Natural killer cell (primary cell): Measurements from ENCODE around the gene CDH13. TPM values are rescaled to one million over a fixed set of nuclear protein-coding genes. Genes with fewer than 3 reads are reported as not detected.

Source experiments
- ATAC-seq, 3 donors: fragments of 150-1000 bp in 2 of 3; fragments of 200-7000 bp in 1 of 3; cut with Tn5 transposase; 1 replicate in 1 of 3; 2 replicates in 2 of 3; pipeline ENCODE4 v1.10.0; 2021; ENCODE audit warnings: mild to moderate bottlenecking in 2 of 3, moderate library complexity in 2 of 3
- DNase-seq, 2 donors: peaks; one replicate each; pipeline versions ENCODE4 v3.0.0 to v3.0.0-alpha.2; 2013 to 2021; ENCODE audit warnings: mixed read lengths in 1 of 2
- H3K27ac ChIP-seq: one replicate; pipeline ENCODE4 v1.5.1; 2013; ENCODE audit warnings: mild to moderate bottlenecking, low read length
- H3K27me3 ChIP-seq: one replicate; pipeline ENCODE4 v1.6.1; 2013; ENCODE audit warnings: low read length; ENCODE audit not compliant: control insufficient read depth, insufficient read depth
- H3K36me3 ChIP-seq: one replicate; pipeline ENCODE4 v1.6.1; 2013; ENCODE audit warnings: low read length; ENCODE audit not compliant: control insufficient read depth, insufficient read depth
- H3K4me1 ChIP-seq: one replicate; pipeline ENCODE4 v1.6.1; 2013; ENCODE audit warnings: low read length; ENCODE audit not compliant: control insufficient read depth, insufficient read depth
- H3K4me3 ChIP-seq: one replicate; pipeline ENCODE4 v1.5.1; 2013; ENCODE audit warnings: low read length
- H3K9me3 ChIP-seq: one replicate; pipeline ENCODE4 v1.6.1; 2013; ENCODE audit warnings: low read length; ENCODE audit not compliant: control insufficient read depth, insufficient read depth
- H3K27ac Mint-ChIP-seq, 2 donors: one replicate each; pipeline ENCODE4 v1.8.0; 2022; ENCODE audit warnings: mild to moderate bottlenecking in 2 of 2, mixed read lengths in 2 of 2, moderate library complexity in 1 of 2
- H3K27me3 Mint-ChIP-seq, 2 donors: one replicate each; pipeline ENCODE4 v1.8.0; 2022; ENCODE audit warnings: low read depth in 2 of 2, mixed read lengths in 2 of 2
- H3K36me3 Mint-ChIP-seq: one replicate; pipeline ENCODE4 v1.8.0; 2022; ENCODE audit warnings: mixed read lengths
- H3K4me1 Mint-ChIP-seq, 2 donors: one replicate each; pipeline ENCODE4 v1.8.0; 2022; ENCODE audit warnings: mixed read lengths in 2 of 2
- H3K4me3 Mint-ChIP-seq: one replicate; pipeline ENCODE4 v1.8.0; 2022; ENCODE audit warnings: mild to moderate bottlenecking, moderate library complexity, mixed read lengths
- H3K9me3 Mint-ChIP-seq, 2 donors: one replicate each; pipeline ENCODE4 v1.8.0; 2022; ENCODE audit warnings: mixed read lengths in 2 of 2
- CTCF ChIP-seq: fragments of 200-600 bp; IDR thresholded peaks from one replicate; pipeline ENCODE4 v1.8.0; 2022; ENCODE audit warnings: antibody characterized with exemption
- WGBS: methylation state at CpG from one replicate; pipeline ENCODE4 v1.1.7; 2013; ENCODE audit warnings: missing lambda C conversion rate; ENCODE audit not compliant: insufficient coverage; 5-methylcytosine and 5-hydroxymethylcytosine counted together
- intact Hi-C: fragments of 100-400 bp; cut with micrococcal nuclease; formaldehyde crosslinking; loops from one replicate; pipeline ENCODE4 v1.14.2; 2022
- total RNA-seq, 4 donors: library from RNA; stranded (reverse); fragments of 120-200 nt in 1 of 4; gene quantifications; one replicate each; pipeline versions ENCODE4 v1.2.3 to v1.2.4, GENCODE V29; 2013 to 2022

The CDH13 gene
- total RNA-seq, 3 donors from 2014 or later (not counting 1 experiment from before 2014, with no cell fraction given): not detected

GRCh38 chr16:82761858-82762257, 135.1 kb downstream of the CDH13 start:
- Histone ChIP-seq H3K36me3 (no peaks in the 10 kb centered on the region), H3K27ac (no peak overlapping the region), H3K4me3 (no peak overlapping the region), H3K27me3 (no peaks in the 10 kb centered on the region), H3K4me1 (peaks cover 3% of the 10 kb centered on the region), H3K9me3 (no peaks in the 10 kb centered on the region)
- ATAC-seq (peak in 1 of 3 donors; percentile 39), DNase-seq (peak in 1 of 2 donors; percentile 9)
- H3K36me3 Mint-ChIP-seq: no peaks in the 10 kb centered on the region
- H3K27me3 Mint-ChIP-seq: peaks cover 0 to 14% of the 10 kb centered on the region in 2 donors
- intact Hi-C loops: no loop called here
- peak overlapping the region in 1 of 2 donors; percentile 54 for H3K27ac Mint-ChIP-seq
- H3K4me3 Mint-ChIP-seq: no peak overlapping the region
- peaks cover 0 to 2% of the 10 kb centered on the region in 2 donors for H3K9me3 Mint-ChIP-seq
- 0% methylated on average over 1 of the region's 3 CpGs for WGBS
- no peak for TF ChIP-seq CTCF
- peaks cover 20 to 28% of the 10 kb centered on the region in 2 donors for H3K4me1 Mint-ChIP-seq

- intact Hi-C loops: no loop called here
- Mint-ChIP-seq H3K27ac (peak overlapping the region in 1 of 2 donors; percentile 7), H3K27me3 (peaks cover under 1 to 20% of the 10 kb centered on the region in 2 donors), H3K4me1 (peaks cover 20 to 24% of the 10 kb centered on the region in 2 donors), H3K4me3 (no peak overlapping the region), H3K9me3 (no peaks in the 10 kb centered on the region), H3K36me3 (no peaks in the 10 kb centered on the region)
- DNase-seq: no peak
- no peaks in the 10 kb centered on the region for H3K36me3 ChIP-seq
- H3K27ac ChIP-seq: no peak overlapping the region
- WGBS: 94% methylated on average over 2 of the region's 2 CpGs
- TF ChIP-seq CTCF: no peak
- no peak for ATAC-seq
- H3K4me1 ChIP-seq: peaks cover 3% of the 10 kb centered on the region
- H3K27me3 ChIP-seq: no peaks in the 10 kb centered on the region
- no peak overlapping the region for H3K4me3 ChIP-seq
- no peaks in the 10 kb centered on the region for H3K9me3 ChIP-seq
Observed at GRCh38 chr16:82763371-82763770, 136.6 kb downstream of the CDH13 start.

GRCh38 chr16:82767198-82767597, 140.4 kb downstream of the CDH13 start:
- Mint-ChIP-seq H3K4me3 (no peak overlapping the region), H3K4me1 (peaks cover 10 to 15% of the 10 kb centered on the region in 2 donors), H3K27ac (no peak overlapping the region), H3K36me3 (no peaks in the 10 kb centered on the region), H3K27me3 (peaks cover 8 to 23% of the 10 kb centered on the region in 2 donors), H3K9me3 (no peaks in the 10 kb centered on the region)
- Histone ChIP-seq H3K27me3 (no peaks in the 10 kb centered on the region), H3K9me3 (no peaks in the 10 kb centered on the region), H3K4me1 (no peaks in the 10 kb centered on the region), H3K36me3 (no peaks in the 10 kb centered on the region), H3K27ac (no peak overlapping the region), H3K4me3 (no peak overlapping the region)
- no peak for TF ChIP-seq CTCF
- 94% methylated on average over 3 of the region's 3 CpGs for WGBS
- ATAC-seq (no peak), DNase-seq (no peak)
- intact Hi-C loops: no loop called here

GRCh38 chr16:82767808-82768207, 141.0 kb downstream of the CDH13 start:
- WGBS: 86% methylated on average over 4 of the region's 4 CpGs
- H3K27me3 Mint-ChIP-seq: peaks cover 8 to 23% of the 10 kb centered on the region in 2 donors

More at GRCh38 chr16:82767808-82768207, 141.0 kb downstream of the CDH13 start:
- no peak for TF ChIP-seq CTCF
- Mint-ChIP-seq H3K9me3 (no peaks in the 10 kb centered on the region), H3K4me1 (peaks cover 10 to 15% of the 10 kb centered on the region in 2 donors), H3K36me3 (no peaks in the 10 kb centered on the region), H3K4me3 (no peak overlapping the region), H3K27ac (no peak overlapping the region)
- Histone ChIP-seq H3K27me3 (no peaks in the 10 kb centered on the region), H3K9me3 (no peaks in the 10 kb centered on the region), H3K36me3 (no peaks in the 10 kb centered on the region), H3K4me3 (no peak overlapping the region), H3K27ac (no peak overlapping the region), H3K4me1 (peaks cover 2% of the 10 kb centered on the region)
- no peak for DNase-seq
- ATAC-seq: no peak
- intact Hi-C loops: no loop called here
